WTC11 (cell line): ENCODE measurements around the gene SLC25A38.

Experiments used
- ATF2 ChIP-seq: sonication (generic); formaldehyde crosslinking; IDR thresholded peaks from 2 replicates; pipeline ENCODE4 v1.8.1; 2022; ENCODE audit warnings: low read depth, missing genetic modification reagents, borderline replicate concordance
- CREB1 ChIP-seq: sonication (generic); formaldehyde crosslinking; IDR thresholded peaks from 2 replicates; pipeline ENCODE4 v1.8.0; 2023; ENCODE audit warnings: mild to moderate bottlenecking, missing genetic modification reagents
- CTCF ChIP-seq: fragments of 200-600 bp; IDR thresholded peaks from 2 replicates; pipeline ENCODE4 v1.8.0; 2022; ENCODE audit warnings: antibody characterized with exemption
- FOXK1 ChIP-seq: sonication (generic); formaldehyde crosslinking; IDR thresholded peaks from 2 replicates; pipeline ENCODE4 v1.8.0; 2022; ENCODE audit warnings: mild to moderate bottlenecking, moderate library complexity, missing genetic modification reagents
- HMGXB4 ChIP-seq: sonication (generic); formaldehyde crosslinking; IDR thresholded peaks from 2 replicates; pipeline ENCODE4 v1.8.1; 2023; ENCODE audit warnings: mild to moderate bottlenecking, moderate library complexity, missing genetic modification reagents
- JUN ChIP-seq: sonication (generic); formaldehyde crosslinking; IDR thresholded peaks from 2 replicates; pipeline ENCODE4 v1.8.0; 2023; ENCODE audit warnings: mild to moderate bottlenecking, missing genetic modification reagents
- MAX ChIP-seq: sonication (generic); formaldehyde crosslinking; IDR thresholded peaks from 2 replicates; pipeline ENCODE4 v1.8.0; 2022; ENCODE audit warnings: mild to moderate bottlenecking, missing genetic modification reagents
- USF2 ChIP-seq: sonication (generic); formaldehyde crosslinking; IDR thresholded peaks from 2 replicates; pipeline ENCODE4 v1.8.1; 2023; ENCODE audit warnings: mild to moderate bottlenecking, missing genetic modification reagents, moderate library complexity
- ZBTB21 ChIP-seq: sonication (generic); formaldehyde crosslinking; IDR thresholded peaks from 2 replicates; pipeline ENCODE4 v1.8.1; 2023; ENCODE audit warnings: mild to moderate bottlenecking, missing genetic modification reagents, borderline replicate concordance
- ZNF281 ChIP-seq: sonication (generic); formaldehyde crosslinking; IDR thresholded peaks from 2 replicates; pipeline ENCODE4 v1.8.0; 2023; ENCODE audit warnings: mild to moderate bottlenecking, missing genetic modification reagents
- ZNF317 ChIP-seq: sonication (generic); formaldehyde crosslinking; IDR thresholded peaks from 2 replicates; pipeline ENCODE4 v1.8.1; 2023; ENCODE audit warnings: low read depth, mild to moderate bottlenecking, moderate library complexity, missing genetic modification reagents, borderline replicate concordance

GRCh38 chr3:39333607-39334006, 49.6 kb upstream of the SLC25A38 start:
- TF ChIP-seq CTCF (no peak), USF2 (CRISPR knock-in tag) (no peak), ZNF281 (CRISPR knock-in tag) (no peak), ZNF317 (CRISPR knock-in tag) (no peak), MAX (CRISPR knock-in tag) (no peak), ZBTB21 (CRISPR knock-in tag) (no peak), JUN (CRISPR knock-in tag) (no peak), FOXK1 (CRISPR knock-in tag) (no peak), CREB1 (no peak), HMGXB4 (no peak), ATF2 (CRISPR knock-in tag) (no peak)
